Spleen (tissue), 11 donors: ENCODE results near the gene ATG7. TPM values are rescaled to one million over a fixed set of nuclear protein-coding genes. Genes with fewer than 3 reads are reported as not detected.

Experiments used
- DNase-seq: peaks from one replicate; pipeline ENCODE4 v3.0.0-alpha.2; 2020
- H3K27ac ChIP-seq, 8 donors: fragments of 200-600 bp; sonication (generic) in 7 of 8; 1 replicate in 4 of 8; 2 replicates in 4 of 8; pipeline versions ENCODE4 v1.5.0 to v1.8.0; 2016 to 2021; ENCODE audit warnings: inconsistent platforms in 4 of 8, mild to moderate bottlenecking in 4 of 8, moderate library complexity in 1 of 8
- H3K27me3 ChIP-seq, 7 donors: fragments of 200-600 bp; sonication (generic) in 6 of 7; replicated peaks in 1 of 7; 1 replicate in 4 of 7; 2 replicates in 3 of 7; pipeline versions ENCODE4 v1.5.0 to v1.8.0; 2016 to 2021; ENCODE audit warnings: inconsistent platforms in 3 of 7, mild to moderate bottlenecking in 1 of 7
- H3K36me3 ChIP-seq, 6 donors: fragments of 200-600 bp; sonication (generic) in 5 of 6; 1 replicate in 4 of 6; 2 replicates in 2 of 6; pipeline versions ENCODE4 v1.5.0 to v1.8.0; 2016 to 2021; ENCODE audit warnings: inconsistent platforms in 2 of 6
- H3K4me1 ChIP-seq, 6 donors: fragments of 200-600 bp; sonication (generic) in 5 of 6; 1 replicate in 3 of 6; 2 replicates in 3 of 6; pipeline versions ENCODE4 v1.5.0 to v1.8.0; 2016 to 2021; ENCODE audit warnings: inconsistent platforms in 3 of 6
- H3K4me3 ChIP-seq, 8 donors: fragments of 200-600 bp; sonication (generic) in 7 of 8; 1 replicate in 4 of 8; 2 replicates in 4 of 8; pipeline versions ENCODE4 v1.5.0 to v1.8.0; 2016 to 2021; ENCODE audit warnings: inconsistent platforms in 4 of 8, mild to moderate bottlenecking in 4 of 8, moderate library complexity in 2 of 8
- H3K9me3 ChIP-seq, 8 donors: fragments of 200-600 bp; sonication (generic) in 7 of 8; 1 replicate in 4 of 8; 2 replicates in 4 of 8; pipeline versions ENCODE4 v1.5.0 to v1.8.0; 2016 to 2021; ENCODE audit warnings: inconsistent platforms in 4 of 8
- POLR2A ChIP-seq, 3 donors: fragments of 450-650 bp; IDR thresholded peaks; one replicate each; pipeline ENCODE4 v1.5.1; 2017; ENCODE audit warnings: antibody characterized with exemption in 3 of 3, mild to moderate bottlenecking in 1 of 3
- POLR2AphosphoS5 ChIP-seq, 3 donors: sonication (generic); formaldehyde crosslinking; IDR thresholded peaks; one replicate each; pipeline ENCODE4 v1.5.1; 2017; ENCODE audit warnings: antibody characterized with exemption in 3 of 3
- WGBS, 5 donors: extraction: QIAGEN DNeasy Blood & Tissue Kit in 3 of 5; methylation state at CpG; one replicate each; pipeline versions ENCODE4 v1.1.5 to v1.1.7; 2013 to 2018; 5-methylcytosine and 5-hydroxymethylcytosine counted together
- intact Hi-C: fragments of 100-400 bp; cut with DNase I; formaldehyde crosslinking; loops from one replicate; pipeline ENCODE4 v1.15.0; 2023; ENCODE audit warnings: low total_unique reads
- polyA plus RNA-seq, 3 donors: library from polyadenylated mRNA; stranded (reverse); fragments of 200-250 nt; gene quantifications; one replicate each; pipeline ENCODE4 v1.2.1, GENCODE V29; 2013
- total RNA-seq, 7 donors: library from RNA; depleted of rRNA in 3 of 7; stranded (reverse); fragments of >200 nt in 3 of 7; fragmentation: NEBNext Ultra II Directional in 4 of 7; extraction: Animal tissue kit (Norgen Biotek cat#: 25700) in 4 of 7; gene quantifications; one replicate each; pipeline versions ENCODE4 v1.1.0 to v1.2.1, GENCODE V29; 2016 to 2021
- TF ChIP-seq, protein P1 (sequence below), 11 experiments: fragments of 200-600 bp in 7 of 11; fragments of 450-650 bp in 4 of 11; sonication (generic) in 4 of 11; IDR thresholded peaks in 8 of 11; conservative IDR thresholded peaks in 3 of 11; 1 replicate in 7 of 11; 2 replicates in 4 of 11; pipeline versions ENCODE4 v1.4.0 to v1.8.0; 2016 to 2021; ENCODE audit warnings: antibody characterized with exemption in 11 of 11, inconsistent platforms in 4 of 11, mild to moderate bottlenecking in 1 of 11
- donor health status: healthy with polysubstance abuse.
- donor health status: DM: no; HTN: no; CAD: no; lungs with moderate emphysema.
- donor health status: DM: no; HTN: no; CAD: no.
- donor health status: Bipolar disorder and iron deficiency.
- donor health status: healthy.
- donor health status: DM: no; HTN: no; CAD: no.
- donor health status: DM: yes; HTN: yes; CAD: no.

Gene ATG7
- total and polyA plus RNA-seq, 10 donors: 7.5 to 114 (median 77.1) TPM

DNA sequence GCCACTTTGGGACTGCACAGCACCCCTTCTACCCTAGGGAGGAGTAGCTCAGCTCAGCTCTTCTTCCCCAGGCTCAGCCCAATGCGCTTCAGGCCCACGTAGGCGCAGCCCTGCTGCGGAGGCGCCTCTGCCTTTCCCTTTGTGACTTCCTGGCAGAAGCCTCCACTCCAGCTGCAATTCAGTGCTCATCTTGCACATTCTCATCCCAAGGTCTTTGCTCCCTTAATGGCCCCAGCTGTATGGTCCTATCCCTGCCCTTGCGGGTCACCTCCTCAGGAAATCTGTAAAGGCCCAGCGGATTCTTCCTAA lies 262.6 kb downstream of the ATG7 start:
- Histone ChIP-seq H3K36me3 (peaks cover 0 to 27% (median 0%) of the 10 kb centered on the region in 6 donors), H3K4me1 (no peaks in the 10 kb centered on the region), H3K4me3 (no peak overlapping the region), H3K27ac (no peak overlapping the region), H3K27me3 (no peaks in the 10 kb centered on the region), H3K9me3 (no peaks in the 10 kb centered on the region)
- 94 to 97% (median 94%) methylated on average over 7 of the region's 7 CpGs for WGBS, 5 donors
- intact Hi-C loops: no loop called here
- no peak for DNase-seq
- TF ChIP-seq POLR2A (IDR thresholded peaks at IDR 0.05) (no peak), POLR2AphosphoS5 (IDR thresholded peaks at IDR 0.05) (no peak)
- TF ChIP-seq, protein P1, sequence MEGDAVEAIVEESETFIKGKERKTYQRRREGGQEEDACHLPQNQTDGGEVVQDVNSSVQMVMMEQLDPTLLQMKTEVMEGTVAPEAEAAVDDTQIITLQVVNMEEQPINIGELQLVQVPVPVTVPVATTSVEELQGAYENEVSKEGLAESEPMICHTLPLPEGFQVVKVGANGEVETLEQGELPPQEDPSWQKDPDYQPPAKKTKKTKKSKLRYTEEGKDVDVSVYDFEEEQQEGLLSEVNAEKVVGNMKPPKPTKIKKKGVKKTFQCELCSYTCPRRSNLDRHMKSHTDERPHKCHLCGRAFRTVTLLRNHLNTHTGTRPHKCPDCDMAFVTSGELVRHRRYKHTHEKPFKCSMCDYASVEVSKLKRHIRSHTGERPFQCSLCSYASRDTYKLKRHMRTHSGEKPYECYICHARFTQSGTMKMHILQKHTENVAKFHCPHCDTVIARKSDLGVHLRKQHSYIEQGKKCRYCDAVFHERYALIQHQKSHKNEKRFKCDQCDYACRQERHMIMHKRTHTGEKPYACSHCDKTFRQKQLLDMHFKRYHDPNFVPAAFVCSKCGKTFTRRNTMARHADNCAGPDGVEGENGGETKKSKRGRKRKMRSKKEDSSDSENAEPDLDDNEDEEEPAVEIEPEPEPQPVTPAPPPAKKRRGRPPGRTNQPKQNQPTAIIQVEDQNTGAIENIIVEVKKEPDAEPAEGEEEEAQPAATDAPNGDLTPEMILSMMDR (IDR thresholded peaks at IDR 0.05 in 8 of 11, conservative IDR thresholded peaks at IDR 0.05 in 3 of 11): no peak

DNA sequence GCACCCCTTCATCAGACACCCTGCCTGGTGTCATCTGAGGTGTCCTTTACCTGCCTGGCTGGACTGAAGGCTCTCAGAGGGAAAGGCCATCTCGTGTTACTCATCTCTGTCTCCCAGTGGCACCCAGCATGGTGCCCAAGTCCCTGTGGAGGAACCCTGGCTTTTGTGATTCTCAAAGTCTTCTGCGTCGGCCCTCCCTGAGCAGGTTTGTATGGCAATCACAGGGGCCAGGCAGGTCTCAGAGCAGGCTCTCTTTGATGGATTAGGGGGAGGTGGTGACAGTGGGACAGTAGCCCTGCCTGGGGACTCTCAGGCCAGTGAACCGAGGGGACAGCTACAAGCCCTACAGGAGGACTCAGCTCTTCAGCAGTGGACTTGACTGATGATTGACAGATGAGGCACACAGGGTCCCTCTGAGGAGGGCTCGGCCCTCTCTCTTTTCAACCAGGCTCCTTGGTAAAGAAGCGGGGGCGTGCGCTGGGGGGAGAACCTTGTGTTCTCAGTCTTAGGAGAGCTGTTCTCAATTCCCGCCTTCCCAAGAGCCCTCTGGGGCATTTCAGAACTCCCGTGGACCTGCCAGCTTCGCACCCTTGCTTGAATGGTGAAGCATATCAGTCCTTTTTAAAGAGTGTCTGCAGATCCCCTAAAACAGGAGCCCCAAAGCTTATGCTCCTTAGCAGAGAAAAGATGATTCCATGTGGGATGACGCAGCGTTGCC lies 263.2 kb downstream of the ATG7 start:
- Histone ChIP-seq H3K27ac (no peak overlapping the region), H3K27me3 (no peaks in the 10 kb centered on the region), H3K9me3 (no peaks in the 10 kb centered on the region), H3K4me1 (no peaks in the 10 kb centered on the region), H3K4me3 (no peak overlapping the region), H3K36me3 (peaks cover 0 to 27% (median 0%) of the 10 kb centered on the region in 6 donors)
- intact Hi-C loops: no loop called here
- DNase-seq: no peak
- TF ChIP-seq, protein P1 (IDR thresholded peaks at IDR 0.05 in 8 of 11, conservative IDR thresholded peaks at IDR 0.05 in 3 of 11): no peak
- TF ChIP-seq POLR2AphosphoS5 (IDR thresholded peaks at IDR 0.05) (no peak), POLR2A (IDR thresholded peaks at IDR 0.05) (no peak)
- 96 to 97% (median 96%) methylated on average over 10 to 13 of the region's 13 CpGs for WGBS, 5 donors

DNA sequence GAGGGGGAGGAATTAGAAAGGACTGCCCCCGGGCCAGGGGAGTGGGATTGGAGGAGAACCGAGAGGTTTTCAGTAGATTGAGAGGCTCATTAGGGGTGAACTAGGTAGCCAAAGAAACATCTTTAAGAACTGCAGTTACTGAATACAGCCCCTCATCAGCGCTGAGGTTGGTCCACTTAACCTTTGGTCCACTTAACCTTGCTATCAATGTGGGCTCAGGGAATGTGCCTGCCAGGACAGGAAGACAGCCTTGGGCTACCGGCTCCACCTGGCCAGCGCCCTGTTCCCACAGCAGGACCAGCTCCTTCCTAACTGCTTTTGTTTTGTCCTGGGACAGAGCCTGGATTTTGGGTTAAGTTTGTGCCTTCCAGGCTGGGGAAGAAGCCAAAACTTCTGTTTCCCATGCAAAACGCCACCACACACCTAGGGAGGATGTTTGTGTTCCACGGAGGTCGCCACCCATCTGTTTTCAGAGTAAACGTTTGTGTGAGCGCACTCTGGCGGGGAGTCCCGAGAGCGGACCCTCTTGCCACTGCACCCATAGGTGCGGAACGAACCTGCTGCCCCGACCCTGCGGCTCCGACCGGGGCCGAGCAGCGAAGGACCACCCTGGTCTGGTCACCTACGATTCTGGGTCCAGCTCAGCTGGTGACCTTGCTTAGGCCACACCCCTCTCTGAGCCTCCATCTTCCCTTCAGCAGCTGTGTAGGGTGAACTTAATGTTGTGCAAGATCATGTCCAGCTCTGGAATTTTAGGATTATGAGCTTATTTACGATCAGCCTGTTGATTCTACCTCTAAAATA lies 264.1 kb downstream of the ATG7 start:
- no peaks in the 10 kb centered on the region for H3K9me3 ChIP-seq
- peaks cover 0 to 27% (median 0%) of the 10 kb centered on the region in 6 donors for H3K36me3 ChIP-seq
- intact Hi-C loops: no loop called here
- no peak overlapping the region for H3K4me3 ChIP-seq
- WGBS, 5 donors: 87 to 92% (median 92%) methylated on average over 19 to 23 of the region's 23 CpGs
- H3K4me1 ChIP-seq: peaks cover 0 to 2% (median 0%) of the 10 kb centered on the region in 6 donors
- no peaks in the 10 kb centered on the region for H3K27me3 ChIP-seq
- DNase-seq: no peak
- TF ChIP-seq POLR2A (IDR thresholded peaks at IDR 0.05): no peak
- peak in 1 of 3 donors; percentile 23 for TF ChIP-seq POLR2AphosphoS5 (IDR thresholded peaks at IDR 0.05)
- TF ChIP-seq, protein P1 (IDR thresholded peaks at IDR 0.05 in 8 of 11, conservative IDR thresholded peaks at IDR 0.05 in 3 of 11): no peak
- no peak overlapping the region for H3K27ac ChIP-seq
